Measurements from ENCODE around the gene ABR.
"Not testable (repeated sequence)": the region's sequence is repeated elsewhere in the genome, so short reads cannot be mapped to it uniquely, and the experiment has no call there.

ABR gene

DNA sequence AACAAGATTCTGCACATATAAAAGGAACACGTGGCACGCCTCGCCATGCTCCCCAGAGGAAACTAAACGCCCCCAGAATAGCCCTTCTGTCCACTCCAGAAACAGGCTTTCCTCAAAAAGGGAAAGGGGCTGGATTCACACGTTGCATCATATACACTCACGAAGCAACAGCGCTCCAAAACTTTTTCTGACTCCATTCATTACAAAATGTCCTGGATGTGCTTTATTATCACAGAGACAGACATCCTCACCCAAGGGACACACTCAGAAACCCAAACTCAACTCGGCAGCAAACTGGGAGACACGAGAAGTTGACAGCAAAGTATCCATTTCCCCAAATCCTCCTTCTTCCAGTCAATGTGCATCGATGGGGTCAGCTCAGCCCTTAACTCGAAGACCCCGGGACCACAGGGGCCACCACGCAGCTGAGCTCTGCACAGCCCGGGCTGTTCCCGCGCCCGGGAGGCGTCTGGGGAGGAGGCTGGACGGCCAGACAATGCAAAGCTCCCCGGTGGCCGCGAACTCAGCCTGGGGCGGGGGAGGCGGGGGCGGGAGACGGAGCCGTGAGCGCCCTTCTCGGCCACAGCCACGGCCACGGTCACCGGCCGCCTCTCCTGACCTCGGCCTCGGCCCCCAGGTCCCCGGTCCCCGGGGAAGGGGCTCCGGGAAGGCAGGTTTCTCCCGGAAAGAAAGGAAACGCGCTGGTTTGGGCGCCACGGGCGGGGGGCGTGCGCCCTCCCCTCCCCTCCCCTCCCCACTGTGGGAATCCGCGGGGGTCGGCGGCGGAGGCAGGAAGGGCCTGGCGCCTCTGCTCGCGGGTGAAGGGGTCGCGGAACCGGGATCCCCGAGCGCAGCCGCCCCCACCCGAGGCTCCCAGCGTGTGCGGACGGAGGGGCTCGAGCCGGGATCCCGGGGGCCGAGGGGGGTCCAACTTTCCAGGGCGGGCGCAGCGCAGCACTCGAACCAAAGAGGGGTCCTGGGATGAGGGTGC, 201.4 kb downstream of the ABR start:
- DNase-seq = no peak

DNA sequence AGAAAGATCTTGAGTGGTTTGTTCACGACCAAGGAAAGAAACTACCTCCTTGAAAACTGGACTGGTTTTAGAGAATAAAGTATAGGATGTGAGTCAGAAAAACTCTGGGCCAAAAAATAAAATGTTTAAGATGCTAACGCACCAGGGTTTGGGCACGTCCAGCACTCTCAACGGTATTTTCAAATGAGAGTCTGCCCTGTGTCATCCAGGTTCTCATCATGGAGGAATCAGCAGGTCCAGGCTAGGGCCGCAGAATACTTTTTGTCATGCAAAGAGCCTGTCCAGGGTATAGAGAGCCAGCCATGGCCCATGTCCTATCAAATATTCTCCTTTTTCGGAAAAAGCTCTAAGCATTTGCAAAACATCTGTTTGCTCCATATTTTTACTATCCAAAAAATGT, 202.6 kb downstream of the ABR start:
- DNase-seq = no peak

DNA sequence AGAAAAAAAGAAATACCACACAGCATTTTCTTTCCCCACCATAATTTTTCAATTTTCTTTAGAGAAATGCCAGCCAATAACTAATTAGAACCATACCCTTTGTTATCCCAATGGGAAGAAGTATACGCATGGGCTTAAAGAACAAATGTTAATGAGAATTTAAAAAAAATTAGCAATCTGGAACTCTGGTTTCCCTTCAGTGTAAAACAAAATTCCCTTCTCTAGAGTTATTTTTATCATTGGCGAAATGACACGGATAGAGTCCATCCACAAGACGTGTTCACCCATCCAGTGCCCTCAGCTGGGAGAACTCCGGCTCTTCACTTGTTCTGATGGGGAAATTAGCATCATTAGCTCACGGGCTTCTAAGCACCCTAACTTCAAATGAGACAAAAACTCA, 203.5 kb downstream of the ABR start:
- DNase-seq = no peak

DNA sequence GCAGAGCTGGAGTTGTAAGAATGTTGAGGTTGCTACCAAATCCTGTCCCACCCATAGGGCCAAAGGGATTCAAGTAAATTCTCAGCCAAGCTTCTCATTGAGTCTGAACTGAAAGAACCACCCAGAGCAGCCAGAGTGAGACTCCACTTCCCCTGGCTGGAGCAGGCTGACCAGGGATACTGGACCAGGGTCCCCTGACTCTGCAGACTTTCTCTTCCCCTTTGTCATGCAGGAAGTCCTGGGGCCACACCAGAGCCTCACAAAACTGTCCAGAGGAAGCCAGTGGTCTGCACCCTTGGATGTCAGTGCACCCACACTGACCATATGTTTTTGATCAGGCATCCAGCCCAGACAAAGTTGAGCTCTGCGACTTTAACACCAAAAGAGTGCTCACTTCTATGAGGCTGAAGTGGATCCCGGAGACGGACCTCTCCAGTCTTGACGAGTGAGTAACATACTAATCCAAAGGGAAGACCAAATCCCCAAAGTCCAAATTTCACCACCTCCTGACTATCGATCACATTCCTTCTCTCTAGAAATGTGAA, 204.3 kb downstream of the ABR start:
- no peak for DNase-seq

DNA sequence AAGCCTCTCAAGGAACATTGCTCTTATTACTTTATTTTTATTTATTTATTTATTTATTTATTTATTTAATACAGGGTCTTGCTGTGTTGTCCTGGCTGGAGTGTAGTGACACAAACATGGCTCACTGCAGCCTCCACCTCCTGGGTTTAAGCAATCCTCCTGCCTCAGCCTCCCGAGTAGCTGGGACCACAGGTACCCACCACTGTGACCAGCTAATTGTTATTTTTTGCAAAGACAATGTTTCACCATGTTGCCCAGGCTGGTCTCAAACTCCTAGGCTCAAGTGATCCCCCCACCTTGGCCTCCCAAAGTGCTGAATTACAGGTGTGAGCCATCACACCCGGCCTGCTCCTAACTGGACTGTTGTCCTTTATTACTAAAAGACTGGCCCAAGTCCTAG, 205.0 kb downstream of the ABR start:
- DNase-seq = not testable (repeated sequence)

DNA sequence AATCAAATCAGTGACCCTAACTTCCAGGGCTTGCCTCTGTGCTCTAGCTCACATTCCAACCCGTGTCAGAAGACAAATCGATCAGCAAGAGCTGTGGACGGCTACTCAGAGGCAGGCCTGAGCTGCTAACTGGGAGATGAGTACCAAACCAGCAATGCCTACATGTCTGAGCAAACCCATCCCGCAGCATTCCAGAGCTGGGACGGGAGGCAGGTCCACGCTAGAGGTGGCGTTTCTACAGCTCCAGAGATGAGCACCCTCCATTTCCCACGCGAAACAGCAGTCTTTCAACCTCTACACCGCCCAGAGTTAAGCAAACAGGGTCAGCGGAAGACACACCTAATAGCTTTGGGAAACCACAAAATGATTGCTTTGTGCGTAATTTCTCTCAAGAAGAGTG, 206.7 kb downstream of the ABR start:
- no peak for DNase-seq

DNA sequence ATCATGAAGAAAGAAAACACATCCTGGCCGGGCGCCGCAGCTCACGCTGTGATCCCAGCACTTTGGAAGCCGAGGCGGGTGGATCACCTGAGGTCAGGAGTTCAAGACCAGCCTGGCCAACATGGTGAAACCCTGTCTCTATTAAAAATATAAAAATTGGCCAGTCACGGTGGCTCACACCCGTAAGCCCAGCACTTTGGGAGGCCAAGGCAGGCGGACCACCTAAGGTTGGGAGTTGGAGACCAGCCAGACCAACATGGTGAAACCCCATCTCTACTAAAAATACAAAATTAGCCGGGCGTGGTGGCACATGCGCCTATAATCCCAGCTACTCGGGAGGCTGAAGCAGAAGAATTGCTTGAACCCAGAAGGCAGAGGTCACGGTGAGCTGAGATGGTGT, 207.9 kb downstream of the ABR start:
- not testable (repeated sequence) for DNase-seq

DNA sequence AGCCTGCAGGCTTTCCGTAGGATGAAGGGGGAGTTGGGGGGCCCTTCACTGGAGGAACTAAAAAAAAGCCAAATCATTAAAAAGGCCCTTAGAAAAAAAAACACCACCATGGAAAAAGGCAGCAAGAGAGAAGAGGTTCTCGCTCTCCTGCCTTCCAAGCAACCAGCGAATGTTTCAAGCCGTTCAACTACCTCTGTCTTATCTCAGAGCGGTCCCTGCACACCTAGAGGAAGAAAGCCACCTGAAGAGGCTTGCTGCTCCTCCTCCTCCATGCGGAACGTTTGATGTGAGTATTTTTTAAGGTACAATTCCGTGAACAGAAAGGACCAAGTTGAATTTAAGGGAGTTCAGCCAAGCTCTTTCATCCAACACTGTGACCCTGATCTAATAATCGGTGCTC, 209.4 kb downstream of the ABR start:
- DNase-seq = peak; percentile 19

DNA sequence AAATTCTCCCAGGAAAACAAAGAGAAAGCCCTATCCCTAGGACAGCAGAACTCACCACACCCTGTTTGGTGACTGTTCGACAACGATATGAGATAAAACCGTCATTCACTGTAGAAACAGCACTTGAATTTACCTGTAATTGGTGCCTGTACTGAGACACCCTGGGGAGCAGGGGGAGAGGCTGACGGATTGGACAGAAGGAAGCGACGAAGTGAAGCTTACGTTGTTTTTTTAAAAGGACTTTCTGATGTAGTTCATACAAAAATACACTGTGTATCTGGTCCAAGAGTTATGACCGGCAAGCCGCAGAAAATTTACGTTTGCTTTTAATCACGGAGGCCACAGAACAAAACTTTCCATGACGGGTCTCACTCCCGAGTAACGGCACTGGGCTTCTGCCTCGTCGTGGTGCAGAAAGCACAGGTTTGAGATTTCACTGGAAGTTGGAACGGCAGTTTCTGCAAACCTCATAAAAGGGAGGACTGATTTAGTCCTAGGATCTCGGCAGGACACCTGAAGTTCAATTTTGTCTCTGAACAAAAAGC, 209.9 kb downstream of the ABR start:
- DNase-seq = peak; percentile 31

DNA sequence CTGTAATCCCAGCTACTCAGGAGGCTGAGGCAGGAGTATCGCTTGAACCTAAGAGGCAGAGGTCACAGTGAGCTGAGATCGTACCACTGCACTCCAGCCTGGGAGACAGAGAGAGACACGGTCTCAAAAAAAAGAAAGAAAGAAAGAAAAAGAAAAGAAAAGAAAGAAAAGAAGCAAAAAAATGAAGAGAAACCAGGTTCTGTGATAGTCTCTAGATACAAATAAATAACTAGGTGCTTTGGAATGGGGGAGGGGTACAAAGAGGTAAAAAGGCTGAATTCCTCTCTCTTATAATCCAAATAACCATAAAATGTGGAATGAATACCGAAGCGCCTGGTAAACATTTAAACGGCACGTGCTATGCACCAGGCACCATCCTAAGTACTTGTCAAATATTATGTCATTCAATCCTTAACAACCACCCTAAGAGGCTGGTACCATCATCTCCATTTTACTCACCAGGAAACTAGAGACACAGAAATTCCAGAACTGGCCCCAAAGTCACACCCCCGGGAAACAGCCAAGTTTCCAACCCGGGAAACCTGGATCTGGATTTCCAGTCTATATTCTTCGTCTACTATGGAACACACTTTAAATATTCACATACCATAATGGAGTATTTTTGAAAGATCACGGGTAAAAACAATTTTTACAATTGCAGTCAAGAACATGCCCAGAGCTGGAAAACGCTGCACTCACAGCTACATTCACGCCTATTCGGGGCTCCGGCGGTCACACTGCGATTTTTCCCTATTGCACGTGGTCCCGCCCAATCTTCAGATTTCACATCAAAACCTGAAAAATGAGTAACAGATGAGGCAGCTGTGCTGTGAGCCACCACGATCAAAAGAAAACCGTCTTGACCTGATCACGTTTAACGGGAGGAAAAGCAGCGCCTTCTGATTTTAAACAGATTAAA, 210.7 kb downstream of the ABR start:
- DNase-seq = no peak

DNA sequence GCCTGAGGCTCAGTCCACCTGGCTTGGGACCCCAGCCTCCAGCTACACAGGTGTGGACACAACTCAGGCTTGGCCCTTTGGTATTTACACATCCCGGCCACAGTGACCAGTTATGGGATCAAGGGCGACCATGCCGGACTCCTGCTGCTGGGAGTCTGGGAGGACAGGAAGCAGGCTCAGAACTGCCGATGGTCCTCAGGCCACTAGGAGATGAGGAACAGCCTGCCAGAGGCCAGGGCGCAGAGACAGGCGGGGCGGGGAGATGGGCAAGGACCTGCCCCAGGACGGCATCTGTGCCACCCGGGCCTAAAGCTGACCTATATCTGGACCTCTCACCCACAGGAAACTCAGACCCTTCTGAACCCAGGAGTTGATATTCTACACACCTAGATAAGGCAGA, 212.7 kb downstream of the ABR start:
- no peak for DNase-seq

DNA sequence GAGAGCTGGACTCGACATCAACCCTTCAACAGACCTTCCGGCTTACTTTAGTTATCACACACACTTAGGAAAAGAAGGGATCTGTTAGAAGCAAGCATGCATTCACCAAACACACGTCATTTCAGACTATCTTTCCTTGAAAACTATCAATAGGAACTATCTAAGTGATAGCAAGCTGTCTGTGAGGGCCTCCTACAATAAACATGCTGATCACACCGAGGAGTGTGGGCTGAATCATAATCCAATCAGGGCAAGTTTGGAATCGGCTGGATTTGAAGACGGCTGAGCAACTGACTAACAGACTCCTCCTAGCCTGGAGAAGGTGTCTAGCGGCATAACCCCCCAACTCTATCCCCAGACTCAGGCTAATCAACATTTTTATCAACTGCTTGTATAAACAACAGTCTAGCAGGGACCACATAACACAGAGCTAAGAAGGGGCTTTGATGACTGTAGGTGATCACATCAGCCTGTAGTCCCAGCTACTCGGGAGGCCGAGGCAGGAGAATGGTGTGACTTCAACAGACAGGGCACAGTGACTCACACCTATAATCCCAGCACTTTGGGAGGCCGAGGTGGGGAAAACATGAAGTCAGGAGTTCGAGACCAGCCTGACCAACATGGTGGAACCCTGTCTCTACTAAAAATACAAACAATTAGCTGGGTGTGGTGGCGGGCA, 214.3 kb downstream of the ABR start:
- no peak for DNase-seq

DNA sequence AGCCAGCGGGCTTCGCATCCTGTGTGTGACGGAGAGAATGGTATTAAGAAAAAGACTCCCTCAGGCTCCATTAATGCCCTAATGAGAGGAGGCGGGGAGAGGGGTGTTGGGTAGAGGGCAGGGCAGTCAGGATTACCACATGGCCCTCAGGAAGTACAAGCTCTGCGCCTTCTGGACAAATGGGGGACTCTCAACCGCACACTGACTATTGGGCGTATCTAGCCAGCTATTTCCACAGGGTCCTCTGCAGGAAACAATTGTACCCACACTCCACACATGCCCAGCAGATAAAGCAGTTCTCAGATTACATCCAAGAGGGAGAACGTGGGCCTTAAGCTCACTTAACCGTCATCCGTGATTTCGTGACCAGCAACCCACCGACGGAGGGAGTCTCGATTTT, 214.9 kb downstream of the ABR start:
- DNase-seq = no peak

DNA sequence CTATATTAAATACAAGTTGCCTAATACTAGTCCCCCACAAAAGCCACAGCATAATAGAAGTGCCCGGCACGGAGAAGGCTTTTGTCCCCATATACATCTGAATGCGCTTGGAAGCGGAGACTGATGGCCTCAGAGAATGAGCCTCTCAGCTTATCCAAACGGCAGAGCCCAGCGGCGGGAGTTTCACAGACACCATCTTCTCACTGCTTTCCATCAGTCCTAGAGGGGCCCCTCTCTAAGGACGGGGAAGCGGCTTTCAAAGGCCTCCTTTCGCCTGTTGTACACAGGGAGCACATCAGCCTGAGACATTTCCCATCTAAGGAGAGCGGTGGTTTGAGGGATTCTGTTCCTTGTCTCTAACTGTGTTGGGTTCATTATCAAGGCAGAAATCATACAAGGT, 217.1 kb downstream of the ABR start:
- DNase-seq = no peak

DNA sequence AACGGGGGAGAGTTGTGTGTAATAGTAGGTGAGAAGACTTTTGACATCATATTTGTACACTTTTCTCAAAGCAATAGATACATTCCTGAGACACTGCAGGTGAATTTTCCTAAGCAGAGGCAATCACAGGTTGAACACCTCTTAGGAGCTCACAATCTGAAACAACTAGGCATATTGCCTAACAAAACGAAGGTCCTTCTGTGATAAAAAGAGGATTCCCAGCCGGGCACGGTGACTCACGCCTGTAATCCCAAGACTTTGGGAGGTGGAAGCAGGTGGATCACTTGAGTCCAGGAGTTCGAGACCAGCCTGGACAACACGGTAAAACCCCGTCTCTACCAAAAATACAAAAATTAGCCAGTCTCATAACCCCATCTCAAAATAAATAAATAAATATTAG, 217.6 kb downstream of the ABR start:
- no peak for DNase-seq

DNA sequence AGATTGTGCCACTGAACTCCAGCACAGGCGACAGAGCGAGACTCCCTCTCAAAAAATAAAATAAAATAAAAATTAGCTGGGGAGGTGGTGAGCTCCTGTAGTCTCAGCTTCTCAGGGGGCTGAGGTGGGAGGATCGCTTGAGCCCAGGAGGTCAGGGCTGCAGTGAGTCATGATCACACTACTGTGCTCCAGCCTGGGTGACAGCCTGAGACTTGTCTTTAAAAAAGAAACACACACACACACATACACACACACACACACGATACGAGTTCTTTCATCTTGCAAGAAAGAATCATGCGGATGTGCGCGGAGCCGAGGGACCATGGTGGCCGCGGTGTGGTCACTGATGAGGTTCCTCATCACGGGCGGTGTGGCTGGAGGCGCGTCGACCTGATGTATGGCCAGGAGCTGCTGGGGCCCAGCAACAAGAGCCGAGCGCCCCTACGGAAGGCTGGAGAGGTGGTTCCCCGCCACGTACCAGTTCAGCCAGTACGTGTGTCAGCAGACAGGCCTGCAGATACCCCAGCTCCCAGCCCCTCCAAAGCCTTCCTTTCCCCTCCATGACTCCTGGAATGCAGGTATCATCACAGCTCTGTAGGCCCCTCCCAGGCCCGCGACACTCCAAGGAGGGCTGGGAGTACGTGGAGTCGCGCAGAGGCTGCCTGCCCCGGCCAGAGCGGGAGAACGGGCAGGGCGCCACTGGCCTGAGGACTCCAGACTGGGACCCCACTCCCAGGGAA, 220.9 kb downstream of the ABR start:
- no peak for DNase-seq

DNA sequence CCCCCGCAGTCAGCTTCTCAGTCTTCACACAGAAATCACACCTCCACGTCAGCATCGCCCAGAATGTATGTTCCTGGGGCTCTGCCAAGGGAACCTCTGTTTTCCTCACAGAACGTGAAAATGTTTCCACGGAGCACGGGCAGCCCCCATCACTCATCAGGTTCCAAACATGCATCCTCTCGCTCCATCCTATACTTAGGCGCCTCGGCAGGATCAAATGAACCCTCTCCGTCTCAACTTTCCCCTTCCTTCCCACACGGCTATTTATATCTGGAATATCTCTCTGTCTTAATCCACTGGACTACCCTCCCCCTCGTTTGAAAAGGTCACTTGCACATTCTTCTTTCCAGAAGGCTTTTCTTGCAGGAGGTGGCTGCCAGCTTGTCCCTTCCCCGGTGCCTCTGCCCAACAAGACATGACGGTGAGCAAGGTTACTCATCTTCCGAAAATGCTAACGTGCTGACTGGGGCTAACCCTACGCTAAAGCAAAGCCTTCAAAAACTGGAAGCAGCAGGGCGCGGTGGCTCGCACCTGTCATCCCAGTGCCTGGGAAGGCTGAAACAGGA, 221.8 kb downstream of the ABR start:
- DNase-seq = no peak

DNA sequence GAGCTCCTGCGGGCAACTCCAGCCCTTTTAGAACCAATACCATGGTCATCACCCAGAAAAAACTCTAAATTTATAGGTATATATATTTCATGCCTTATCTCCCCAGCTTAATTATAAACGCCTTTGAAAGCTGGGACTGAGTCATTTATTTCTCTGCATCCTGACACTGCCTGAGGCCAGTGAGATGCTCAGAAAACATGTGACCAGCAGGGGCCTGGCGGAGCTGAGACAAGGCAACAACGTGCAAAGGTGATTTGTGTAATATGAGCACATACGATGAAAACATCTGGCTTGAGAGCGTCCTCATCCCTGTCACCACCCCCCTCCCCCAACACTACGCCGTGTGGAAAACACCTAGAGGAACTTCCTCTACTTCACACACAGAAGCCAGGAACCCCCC, 222.9 kb downstream of the ABR start:
- DNase-seq = no peak

DNA sequence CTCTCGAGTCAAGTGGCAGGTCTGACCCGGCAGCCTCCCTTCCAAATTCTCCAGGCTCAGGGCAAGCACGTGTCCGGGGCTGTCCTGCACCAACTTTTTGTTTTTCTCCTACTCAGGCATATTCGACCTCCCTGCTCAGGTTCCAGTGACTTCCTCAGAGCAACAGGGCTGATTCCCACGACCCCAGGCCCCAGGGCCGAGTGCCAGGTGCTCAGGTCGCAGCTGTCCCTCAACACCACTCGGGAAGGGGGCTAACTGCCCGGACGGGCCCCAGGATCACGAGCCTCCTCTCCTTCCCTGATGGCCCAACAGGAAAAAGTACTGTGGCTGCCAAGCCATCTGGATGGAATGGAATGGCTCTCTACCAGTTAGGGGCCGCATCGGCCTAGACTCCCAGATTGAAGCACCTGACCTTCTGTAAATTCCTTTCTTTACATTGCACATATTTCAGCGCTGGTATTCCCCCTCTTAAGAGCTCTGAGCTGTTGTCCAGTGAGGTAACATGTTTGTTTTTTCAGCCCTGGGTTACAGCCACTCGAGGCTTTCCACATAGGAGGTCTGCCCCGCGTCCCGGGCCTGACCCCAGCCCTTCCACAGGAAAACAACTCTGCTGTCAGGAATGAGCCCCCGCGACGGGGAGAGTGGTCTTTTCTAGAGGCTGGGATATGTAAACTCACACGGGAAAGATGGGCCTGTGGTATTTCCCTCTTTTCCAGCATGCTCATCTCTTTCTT, 225.2 kb downstream of the ABR start:
- no peak for DNase-seq

DNA sequence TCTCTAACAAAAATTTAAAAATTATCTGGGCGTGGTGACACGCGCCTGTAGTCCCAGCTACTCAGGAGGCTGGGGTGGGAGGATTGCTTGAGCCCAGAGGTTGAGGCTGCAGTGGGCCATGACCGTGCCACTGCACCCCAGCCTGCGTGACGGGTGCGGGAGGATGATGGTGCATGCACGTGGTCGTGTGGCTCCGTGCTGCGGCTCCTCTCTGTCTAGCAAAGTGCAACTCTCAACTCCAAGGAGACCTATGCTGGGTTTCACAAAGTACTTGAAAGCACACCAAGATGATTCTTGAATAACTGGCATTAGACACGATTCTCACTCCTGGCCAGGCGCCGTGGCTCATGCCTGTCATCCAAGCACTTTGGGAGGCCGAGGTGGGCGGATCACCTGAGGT, 226.0 kb downstream of the ABR start:
- DNase-seq = no peak
